ENCODE results near the gene TULP4.

DNA sequence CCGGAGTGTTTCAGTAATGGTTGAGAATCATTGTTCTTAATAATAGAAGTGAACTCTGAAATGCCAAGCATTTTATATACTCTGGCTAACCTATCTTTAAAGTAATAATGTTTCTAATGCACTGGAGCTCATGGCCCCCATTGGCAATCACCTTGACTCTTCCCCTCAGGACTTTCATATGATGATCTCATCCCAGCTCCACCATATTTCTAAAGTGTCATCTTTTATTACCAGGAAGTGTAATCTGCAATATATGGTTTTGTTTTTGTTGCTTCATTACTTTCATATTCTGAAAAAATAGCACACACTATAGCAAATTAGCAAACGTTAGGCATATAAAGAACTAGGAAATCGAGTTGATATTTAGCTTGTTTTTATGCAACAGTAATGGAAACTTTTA is 60.3 kb downstream of the TULP4 start:
- TF ChIP-seq EZH2 (IDR thresholded peaks at IDR 0.05; ENCODE audit: low read length), result no peak
- no peak for TF ChIP-seq CTCF (optimal IDR thresholded peaks at IDR 0.05 in 1 of 3, IDR thresholded peaks at IDR 0.05 in 1 of 3, conservative IDR thresholded peaks at IDR 0.05 in 1 of 3; ENCODE audit: extremely low read depth in 1 of 3, insufficient read depth in 2 of 3, low read length in 3 of 3)

Data from keratinocyte (primary cell).